ENCODE measurements around the gene ARID5B.

ARID5B gene

DNA sequence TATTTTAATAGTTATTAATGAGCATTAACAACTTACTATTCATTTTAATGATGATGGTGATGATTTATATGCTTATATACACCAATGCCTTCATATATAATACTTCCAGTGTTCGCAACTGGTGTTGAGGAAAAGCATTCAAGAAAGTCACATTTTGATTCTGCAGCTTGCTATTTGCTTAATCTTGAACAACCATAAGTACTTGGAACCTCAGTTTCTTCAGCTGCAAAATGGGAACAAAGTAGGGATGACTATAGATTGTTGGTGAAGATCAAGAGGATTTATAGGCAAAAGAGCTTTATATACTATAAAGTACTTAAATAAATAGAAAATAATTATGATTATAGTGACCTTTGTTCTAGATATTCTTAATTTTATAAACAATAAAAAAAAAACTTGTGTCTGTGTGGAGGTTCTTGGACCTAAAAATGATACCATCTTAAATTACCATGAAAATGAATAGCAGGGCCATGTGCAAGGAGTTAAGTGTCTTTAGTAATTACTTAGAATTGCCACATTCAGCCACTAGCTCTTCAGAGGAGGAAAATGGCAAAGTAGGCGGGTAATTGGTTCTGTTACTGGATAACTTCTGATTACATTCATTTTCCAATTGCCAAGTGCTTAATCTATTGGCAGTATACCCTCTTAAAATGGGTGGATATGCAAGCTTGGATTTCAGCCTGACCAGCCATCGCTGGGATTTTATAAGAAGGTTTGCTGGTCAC is 4.5 kb downstream of the ARID5B start:
- DNase-seq (ENCODE audit: low spot score), result no peak

DNA sequence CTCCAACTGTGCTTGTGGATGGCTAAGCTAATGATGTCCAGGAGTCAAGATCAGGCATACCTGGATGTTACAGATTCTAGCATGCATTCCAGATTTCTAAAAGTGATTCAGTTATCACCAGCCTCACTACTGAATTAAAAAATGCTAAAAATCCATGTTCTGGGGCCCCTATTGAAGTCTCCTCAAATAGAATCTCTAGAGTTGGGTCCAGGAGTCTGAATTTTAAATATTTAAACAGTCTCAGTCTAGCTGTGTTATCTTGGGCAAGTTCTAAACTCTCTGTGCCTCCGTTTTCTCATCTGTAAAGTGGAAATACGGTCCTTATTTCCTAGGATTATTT is 5.0 kb downstream of the ARID5B start:
- no peak for DNase-seq (ENCODE audit: low spot score)

DNA sequence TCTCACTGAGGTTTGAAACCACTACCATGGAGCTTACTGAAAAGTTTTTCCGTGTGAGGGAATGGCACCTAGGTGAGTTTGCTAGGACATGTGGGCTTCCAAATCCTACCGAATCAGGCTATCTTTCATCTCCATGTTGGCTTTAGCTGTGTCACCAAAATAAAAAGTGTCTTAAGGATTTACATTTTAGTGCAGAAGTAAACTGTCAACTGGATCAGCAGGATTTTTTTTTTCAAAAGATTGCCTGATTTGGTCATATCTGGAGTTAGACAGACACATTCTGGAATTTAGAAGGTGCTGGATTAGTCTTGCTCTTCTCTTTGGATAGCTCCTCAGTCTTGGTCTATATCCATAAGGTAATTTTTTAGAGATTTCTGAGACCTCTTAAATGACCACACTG is 5.5 kb downstream of the ARID5B start:
- no peak for DNase-seq (ENCODE audit: low spot score)

DNA sequence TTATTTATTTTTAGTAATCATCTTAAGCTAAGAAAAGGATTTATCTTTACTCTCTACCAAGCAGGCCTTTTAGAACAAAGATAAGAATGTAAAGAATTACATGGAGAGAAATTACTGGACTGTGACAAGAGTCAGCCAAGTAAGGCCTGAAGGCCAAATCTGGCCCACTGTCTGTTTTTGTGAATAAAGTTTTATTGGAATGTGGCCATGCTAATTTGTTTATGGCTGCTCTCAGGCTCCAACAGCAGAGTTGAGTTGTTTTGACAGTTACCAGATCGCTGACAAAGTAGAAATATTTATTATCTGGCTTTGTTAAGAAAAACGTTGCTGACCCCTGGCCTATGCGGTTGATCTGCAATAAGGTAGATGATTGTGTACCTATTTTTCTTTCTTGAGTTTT is 6.1 kb downstream of the ARID5B start:
- no peak for DNase-seq (ENCODE audit: low spot score)

DNA sequence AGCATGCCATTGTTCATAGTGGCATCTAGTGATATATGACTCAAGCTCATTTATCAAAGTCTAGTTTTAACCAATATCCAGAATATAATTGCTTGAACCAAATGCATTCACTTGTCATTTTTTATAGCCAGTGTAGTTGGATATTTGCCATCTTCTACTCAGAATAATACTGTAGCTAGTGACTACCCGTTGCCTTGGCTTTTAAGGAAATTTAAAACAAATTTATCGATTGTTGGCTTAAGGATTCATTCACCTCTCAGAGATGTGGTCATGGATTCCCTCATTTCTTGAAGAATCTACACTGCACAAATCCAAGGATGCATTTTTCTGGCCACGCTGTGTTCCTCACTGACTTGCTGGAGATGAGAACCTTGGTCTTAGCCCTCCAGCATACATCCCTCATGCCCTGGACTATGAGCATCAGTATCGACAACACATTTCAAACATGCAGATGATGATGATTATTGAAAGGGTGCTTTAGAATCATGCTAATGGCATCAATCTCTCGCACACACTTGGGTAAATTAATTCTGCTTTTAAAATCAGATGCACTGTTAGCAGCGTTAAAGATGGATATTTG is 8.8 kb downstream of the ARID5B start:
- DNase-seq (ENCODE audit: low spot score), result no peak

DNA sequence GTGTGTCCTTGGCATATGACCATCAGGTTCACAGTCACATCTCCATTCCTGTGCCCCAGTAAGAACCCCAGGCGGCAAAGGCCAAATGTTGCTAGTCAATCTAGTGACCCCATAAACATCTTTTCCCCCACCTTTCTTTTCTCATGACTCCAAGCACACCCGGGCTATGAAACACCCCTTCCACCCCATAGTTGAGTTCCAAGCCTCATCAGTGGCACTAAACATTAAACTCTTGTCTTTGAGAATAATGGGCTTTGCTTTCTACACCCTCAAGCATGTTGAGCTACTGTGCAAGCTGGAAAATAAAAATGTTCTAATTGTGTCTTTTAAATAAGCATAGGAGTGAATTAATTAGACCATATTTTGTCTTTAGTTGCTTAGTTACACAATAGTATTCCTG is 9.4 kb downstream of the ARID5B start:
- DNase-seq (ENCODE audit: low spot score), result no peak

DNA sequence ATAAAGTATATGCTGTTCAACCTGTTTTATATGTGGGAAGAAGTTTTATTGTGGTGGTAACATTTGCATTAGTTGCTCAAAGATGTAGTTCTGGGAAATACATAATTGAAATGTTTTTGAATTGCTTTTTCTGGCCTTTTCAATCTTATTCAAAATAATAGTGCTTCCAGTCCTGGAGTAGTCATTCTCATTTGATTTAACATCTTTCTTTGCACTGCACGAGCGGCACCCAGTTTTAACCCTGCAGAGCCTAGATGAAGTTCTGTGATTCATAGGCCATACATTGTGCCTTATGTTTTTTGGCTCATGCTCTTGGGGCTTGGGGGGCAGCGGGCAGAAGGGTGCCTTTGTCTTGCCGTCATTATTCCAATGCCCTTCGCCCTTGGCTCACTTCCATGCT is 9.9 kb downstream of the ARID5B start:
- no peak for DNase-seq (ENCODE audit: low spot score)

DNA sequence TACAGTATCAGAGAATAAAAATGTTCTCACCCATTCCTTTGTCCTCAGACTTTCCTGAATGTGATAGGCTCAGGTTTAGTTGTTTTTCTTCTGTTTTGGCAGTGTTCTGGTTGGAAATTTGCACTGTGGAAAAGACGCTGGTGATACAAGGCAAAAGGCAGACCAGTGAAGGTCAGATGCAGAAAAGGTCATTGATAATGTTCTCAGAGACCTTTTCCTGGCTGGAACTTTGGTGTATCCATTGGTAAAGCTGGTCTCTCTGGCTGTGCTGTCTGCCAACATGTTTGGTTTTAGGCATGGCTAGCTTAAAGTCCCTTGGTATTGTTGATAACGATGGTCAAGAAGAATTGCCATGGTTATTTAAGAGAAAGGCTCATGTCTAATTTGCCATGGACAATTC is 11.5 kb downstream of the ARID5B start:
- DNase-seq (ENCODE audit: low spot score), result no peak

DNA sequence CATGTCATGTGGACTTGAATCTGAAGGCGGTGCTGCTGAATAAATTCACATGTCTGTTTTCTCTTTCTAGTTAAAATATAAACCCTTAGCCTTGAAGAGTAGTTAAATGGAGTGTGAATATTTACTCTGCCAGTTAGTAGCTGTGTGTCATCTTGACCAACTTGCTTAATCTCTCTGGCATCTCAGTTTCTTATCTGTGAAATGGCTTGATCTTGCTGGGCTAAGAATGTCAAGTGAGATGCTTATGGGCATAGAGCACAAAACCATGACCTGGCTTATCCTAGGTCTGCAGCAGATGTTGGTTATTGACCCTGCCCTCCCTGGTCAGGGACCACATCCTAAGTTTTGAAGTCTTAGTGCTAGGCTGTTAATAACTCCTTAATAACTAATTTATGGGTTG is 16.6 kb downstream of the ARID5B start:
- no peak for DNase-seq (ENCODE audit: low spot score)

DNA sequence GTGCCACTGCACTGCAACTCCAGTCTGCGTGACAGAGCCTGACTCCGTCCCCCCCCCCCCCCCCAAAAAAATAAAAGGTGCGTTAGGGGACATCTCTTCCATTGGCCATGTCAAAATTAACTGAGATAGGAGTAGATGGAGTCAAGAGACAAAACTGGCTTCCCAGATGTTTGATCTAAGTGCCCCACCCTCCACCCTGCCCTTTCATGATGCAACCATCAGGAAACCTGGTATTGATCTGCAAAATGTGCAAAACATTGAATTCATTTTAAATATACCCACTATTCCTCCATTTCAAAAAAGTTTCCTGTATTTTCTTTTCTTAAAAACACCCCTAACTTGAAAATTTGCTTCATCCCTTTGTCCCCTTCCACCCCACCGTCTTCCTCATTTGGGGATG is 17.5 kb downstream of the ARID5B start:
- DNase-seq (ENCODE audit: low spot score), result no peak

DNA sequence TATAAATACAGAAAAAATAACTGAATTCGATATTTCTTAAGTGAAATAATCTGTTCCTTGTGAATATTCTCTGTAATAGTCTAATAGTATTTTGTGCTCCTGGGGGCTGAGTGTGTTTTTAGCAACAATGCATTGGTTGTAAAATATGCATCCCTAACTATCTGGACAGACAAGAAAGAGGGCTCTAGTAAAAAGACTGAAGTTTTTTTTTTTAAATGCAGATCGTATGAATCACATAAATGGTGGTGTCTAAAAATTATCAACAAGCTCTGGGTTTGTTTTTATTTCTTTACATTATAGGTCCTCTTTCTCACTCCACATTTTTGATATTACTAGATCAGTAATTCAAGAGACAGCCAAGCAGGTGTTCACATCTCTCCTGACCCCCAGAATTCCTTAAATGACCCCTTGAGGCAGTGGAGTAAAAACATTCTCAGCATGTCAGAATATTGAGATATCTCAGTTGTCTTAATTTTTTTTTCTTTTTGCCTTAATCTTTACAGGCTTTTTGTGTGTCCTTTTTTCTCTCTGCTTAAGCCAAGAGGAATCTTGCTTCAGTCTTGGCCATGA is 18.2 kb downstream of the ARID5B start:
- DNase-seq (ENCODE audit: low spot score), result no peak

DNA sequence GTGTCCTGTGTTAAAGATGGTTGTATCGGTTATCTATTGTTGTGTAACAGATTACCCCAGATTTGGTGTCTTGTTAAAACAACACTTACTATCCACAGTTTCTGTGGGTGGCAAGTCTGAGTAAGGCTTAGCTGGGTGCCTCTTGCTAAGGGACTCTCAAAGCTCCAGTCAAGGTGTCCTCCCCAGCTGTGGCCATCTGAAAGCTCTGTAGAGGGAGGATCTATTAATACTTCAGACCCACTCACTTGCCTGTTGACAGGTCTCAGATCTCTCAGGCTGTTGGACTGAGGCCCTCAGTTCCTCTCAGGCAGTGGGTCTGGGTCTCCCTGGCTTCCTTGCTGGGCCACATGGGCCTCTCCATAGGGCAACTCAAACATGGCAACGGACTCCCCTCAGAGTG is 19.6 kb downstream of the ARID5B start:
- DNase-seq (ENCODE audit: low spot score), result no peak

DNA sequence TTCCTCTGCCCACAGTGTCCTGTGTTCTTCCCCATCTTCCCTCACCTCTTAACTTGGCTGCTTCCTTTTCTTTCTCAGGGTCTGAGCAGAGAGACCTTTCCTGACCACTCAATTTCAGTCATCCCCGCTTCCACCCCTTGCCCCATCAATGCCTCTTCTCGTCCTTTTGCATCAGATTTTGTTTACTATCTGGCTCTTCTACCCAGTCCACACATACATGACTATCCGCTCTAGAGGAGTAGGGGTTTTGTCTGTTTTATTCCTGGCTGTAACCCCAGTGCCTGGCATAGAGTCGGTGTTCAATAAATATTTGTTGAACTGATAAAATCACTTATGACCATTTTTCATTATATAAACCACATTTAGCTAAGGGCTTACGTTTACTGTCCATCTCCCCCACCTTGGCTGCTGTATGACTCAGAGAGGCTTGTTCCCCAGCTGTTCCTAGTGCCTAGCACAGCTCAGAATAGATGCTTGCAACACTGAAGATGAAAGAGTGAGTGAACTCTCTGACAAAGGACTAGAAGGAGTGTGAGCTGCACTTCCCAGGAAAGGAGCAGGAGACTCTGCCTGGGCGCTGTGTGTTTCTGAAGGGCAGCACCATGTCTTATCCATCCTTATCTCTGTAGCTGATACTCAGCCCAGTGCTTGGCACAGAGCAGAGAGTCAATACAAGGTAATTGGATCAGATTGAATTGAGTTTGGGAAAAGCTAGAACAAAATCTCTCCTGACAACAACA is 21.9 kb downstream of the ARID5B start:
- no peak for DNase-seq (ENCODE audit: low spot score)

DNA sequence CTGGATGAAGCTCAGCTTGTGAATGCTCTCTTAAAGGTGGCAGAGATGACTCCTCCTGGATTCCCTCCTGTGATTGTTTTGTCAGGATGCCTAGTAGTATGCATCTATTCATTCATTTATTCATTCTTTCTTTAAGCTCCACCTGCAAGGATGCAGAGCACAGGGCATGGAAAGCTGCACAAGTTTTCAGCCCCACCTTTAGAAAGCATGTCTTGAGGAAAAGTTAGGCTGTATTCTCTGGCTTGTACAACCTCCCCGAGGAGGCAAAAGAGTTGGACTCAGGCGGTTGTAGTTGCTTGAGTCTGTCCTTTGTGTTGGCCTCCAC is 22.4 kb downstream of the ARID5B start:
- DNase-seq (ENCODE audit: low spot score), result no peak

DNA sequence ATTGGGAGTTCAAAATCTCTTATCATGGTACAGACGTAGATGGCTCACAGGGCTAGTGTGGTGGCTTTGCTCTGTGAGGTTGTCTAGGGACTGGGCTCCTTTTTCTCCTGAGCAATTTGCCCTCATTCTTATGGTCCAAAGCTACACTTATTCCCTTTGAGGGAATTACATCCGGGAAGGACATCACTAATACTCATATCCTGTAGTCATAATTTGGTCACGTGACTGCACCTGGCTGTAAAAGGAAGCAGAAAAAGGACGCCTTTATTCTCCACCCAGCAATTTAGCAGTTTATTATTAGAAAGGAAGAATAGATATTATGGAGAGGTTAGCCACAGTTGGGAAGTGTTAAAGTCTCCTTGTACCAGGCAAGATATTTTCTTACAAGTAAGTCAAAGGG is 28.1 kb downstream of the ARID5B start:
- DNase-seq (ENCODE audit: low spot score), result no peak

DNA sequence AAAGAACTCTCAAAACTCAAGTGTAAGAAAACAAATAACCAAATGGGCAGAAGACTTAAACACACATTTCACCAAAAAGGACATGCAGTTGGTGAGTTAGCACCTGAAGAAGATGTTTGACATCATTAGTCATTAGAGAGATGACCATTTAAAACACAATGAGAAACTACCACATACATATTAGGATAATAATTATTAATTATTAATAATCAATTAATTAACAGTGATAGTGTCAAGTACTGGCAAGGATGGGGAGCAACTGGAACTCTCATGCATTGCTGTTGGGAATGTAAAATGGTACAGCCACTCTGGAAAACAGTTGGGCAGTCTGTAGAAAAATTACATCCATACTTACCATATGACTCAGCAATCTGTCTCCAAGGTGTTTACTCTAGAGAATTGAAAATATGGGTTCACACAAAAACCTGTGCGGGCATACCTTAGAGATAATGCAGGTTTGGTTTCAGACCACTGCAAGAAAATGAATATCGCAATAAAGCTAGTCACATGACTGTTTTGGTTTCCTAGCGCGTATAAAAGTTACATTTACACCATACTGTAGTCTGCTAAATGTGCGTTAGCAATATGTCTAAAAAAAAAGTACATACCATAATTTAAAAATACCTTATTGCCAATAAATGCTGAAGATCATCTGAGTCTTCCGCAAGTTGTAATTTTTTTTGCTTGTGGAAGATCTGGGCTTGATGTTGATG is 30.3 kb downstream of the ARID5B start:
- DNase-seq (ENCODE audit: low spot score), result no peak

DNA sequence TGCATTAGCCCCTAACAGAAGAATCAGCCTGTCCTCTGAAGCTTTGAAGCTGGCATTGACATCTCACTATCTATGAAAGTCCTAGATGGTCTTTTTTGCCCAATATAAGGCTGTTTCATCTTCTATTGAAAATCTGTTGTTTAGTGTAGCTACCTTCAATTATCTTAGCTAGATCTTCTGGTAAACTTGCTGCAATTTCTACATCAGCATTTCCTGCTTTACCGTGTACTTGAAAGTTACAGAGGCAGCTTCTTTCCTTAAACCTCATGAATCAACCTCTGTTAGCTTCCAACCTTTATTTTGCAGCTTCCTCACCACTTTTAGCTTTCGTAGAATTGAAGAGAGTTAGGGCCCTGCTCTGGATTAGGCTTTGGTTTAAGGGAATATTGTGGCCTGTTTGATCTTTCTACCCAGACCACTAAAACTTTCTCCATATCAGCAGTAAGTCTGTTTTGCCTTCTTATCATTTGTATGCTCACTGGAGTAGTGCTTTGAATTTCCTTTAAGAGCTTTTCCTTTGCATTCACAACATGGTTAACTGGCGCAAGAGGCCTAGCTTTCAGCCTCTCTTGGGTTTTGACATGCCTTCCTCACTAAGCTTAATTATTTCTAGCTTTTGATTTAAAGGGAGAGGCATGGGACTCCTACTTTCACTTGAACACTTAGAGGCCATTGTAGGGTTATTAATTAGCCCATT is 32.5 kb downstream of the ARID5B start:
- no peak for DNase-seq (ENCODE audit: low spot score)

DNA sequence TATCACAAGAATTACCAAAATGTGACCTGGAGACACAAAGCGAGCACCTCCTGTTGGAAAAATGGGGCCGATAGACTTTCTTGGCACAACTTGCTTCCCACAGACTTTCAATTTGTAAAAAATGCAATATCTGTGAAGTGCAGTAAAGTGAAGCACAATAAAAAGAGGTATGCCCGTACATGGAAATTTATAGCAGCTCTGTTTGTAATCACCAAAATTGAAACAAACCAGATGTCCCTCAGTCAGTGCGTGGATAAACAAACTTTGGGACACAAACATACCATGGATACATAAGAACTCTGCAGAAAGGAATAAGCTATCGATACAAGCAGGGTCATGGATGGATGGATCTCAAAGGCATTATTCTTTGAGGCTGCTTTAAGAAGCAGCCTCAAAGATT is 33.6 kb downstream of the ARID5B start:
- no peak for DNase-seq (ENCODE audit: low spot score)

DNA sequence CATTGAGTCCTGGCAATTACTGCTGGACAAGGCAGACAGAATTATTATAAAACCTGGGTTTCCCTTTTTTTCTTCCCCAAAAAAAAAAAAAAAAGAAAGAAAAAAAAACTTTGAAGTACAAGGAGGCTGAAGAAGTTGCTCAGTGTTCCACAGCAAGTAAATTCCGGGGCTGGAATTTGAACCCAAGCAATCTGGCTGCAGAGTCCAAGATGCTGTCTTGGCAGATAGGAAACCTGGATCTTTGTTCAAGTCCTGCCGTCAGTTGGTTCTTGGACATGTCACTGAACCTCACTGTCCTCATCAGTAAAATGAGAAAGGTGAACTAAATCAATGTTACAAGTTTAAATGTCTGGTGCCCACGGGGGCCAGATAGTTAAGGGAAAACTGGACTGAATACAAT is 35.3 kb downstream of the ARID5B start:
- DNase-seq (ENCODE audit: low spot score), result no peak

DNA sequence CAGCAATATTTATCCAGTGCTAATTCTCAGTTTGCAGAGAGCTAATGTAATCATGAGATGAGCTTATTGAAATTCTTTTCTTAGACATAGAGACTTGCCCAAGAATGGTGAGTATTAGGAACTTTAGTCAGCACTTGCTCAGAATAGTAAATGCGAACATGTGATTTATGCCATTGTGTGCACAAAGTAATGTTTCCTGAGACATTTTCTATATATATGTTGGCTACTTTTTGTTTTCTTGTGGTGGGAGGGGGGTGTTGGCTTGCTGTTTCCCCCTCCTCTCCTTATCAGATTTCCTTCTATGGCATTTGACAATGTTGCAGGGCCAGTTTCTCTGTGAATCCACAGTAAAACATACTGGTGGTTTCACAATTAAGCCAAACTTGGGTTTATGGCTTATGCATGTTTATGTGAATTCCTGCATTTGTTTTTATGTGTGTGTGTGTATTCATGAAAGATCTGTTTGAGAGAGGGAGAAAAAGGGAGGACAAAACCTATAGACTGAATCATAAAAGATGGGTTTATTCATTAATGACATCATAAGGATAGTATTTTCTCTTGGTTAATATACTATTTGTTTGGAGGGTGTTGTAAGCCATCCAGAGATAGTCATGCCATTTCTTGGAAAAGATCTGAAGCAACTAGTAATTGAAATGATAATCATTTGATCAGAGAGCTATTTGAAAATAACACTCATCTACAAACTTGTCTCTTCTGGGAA is 36.3 kb downstream of the ARID5B start:
- DNase-seq (ENCODE audit: low spot score), result no peak

DNA sequence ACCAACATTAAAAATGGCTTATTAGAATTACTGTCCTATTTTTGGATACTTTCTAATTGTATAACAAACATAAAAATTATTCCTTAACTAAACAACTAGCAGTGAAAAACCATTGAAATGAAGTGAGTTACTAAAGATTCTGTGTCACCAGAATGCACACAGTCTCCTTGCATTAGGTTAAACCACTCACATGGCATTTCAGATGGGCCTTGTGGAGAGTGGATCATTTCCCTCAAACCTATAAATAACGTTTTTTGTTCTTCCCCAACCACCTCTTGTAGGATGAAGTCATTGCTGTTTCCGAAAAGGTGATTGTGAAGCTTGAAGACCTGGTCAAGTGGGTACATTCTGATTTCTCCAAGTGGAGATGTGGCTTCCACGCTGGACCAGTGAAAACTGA is 38.4 kb downstream of the ARID5B start:
- no peak for DNase-seq (ENCODE audit: low spot score)
